IPS-NIHi7 (cell line): ENCODE measurements around the gene OR56B4.
"Not testable (repeated sequence)": the region's sequence is repeated elsewhere in the genome, so short reads cannot be mapped to it uniquely, and the experiment has no call there.

ENCODE experiments used
- DNase-seq: peaks from one replicate; pipeline ENCODE4 v3.0.0; 2012; ENCODE audit warnings: mixed read lengths; ENCODE audit errors: extremely low spot score

OR56B4 gene

GRCh38 chr11:6107384-6107783, at the start of gene OR56B4:
Gene OR56B4, plus strand, starts transcription at chr11:6107684. Its CDS starts 95 bp downstream, at chr11:6107779.
- DNase-seq = not testable (repeated sequence)

DNA sequence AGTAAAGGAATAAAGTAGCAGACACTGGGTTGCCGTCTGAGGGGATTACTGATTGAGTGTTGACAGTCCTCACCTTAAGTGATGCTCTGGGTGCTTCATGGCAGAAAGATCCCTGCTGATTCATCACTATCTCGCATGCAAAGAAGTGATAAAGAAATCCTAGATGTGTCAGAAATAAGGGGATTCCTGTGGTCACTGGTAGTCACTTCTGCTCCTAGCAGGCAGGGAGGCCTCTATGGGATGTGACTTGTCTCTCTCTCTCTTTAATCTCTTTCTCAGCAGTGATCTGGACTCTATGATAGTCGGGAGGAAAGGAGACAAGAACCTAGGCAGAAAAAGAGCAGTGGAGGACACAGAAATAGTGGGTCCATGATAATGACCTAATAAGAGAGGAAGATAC, 46.0 kb upstream of the OR56B4 start:
- DNase-seq = no peak

GRCh38 chr11:6062691-6063358, 44.7 kb upstream of the OR56B4 start:
- DNase-seq = no peak

DNA sequence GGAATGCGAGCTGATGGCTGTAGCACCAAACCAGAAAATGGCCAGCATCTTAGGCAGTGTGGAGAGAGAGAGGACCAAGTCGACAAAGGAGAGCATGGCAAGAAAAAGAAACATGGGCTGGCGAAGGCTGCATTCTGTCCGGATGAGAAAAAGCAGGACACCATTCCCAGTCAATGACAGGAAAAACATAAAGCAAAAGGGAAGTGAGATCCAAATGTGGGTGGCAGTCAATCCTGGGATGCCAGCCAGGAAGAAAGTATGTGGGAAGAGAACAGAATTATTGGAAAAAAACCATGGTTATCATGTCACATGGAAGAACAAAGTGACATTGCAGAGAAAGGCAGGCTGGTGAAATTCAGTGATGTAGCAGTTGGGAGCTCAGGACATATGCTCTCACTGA, 40.0 kb upstream of the OR56B4 start:
- DNase-seq = no peak

DNA sequence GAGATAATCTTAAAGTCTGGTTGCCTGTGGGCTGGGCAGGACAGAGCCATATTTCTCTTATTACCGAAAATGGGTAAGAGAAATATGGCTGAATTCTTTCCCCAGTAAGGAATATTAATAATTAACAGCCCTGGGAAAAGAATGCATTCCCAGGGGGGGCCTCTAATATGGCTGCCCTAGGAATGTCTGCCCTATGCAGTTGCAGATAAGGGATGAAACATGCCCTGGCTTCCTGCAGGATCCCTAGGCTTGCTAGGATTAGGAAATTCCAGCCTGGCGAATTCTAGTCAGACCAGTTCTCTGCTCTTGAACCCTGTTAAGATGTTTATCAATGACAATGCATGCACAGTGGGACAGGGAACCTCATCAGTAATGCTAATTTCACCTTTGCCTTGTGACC, 31.0 kb upstream of the OR56B4 start:
- not testable (repeated sequence) for DNase-seq

DNA sequence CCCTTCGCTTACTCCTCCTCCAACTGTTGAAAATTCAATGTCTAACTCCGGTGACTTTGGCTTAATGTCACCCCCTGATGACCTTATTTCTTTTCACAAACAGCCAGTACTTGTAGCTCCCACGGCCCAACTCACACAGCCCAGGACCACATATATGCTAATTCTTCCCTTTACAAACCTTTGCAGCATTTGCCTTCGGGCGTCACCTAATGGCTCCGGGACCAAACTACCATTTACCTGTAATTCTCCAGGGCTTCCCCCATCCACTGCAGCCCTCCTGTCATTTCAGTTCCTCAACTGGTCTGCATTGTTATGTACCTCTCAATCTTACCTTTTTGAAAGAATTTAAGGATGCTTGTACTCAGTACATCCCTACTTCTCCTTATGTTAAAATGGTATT, 29.8 kb upstream of the OR56B4 start:
- no peak for DNase-seq

DNA sequence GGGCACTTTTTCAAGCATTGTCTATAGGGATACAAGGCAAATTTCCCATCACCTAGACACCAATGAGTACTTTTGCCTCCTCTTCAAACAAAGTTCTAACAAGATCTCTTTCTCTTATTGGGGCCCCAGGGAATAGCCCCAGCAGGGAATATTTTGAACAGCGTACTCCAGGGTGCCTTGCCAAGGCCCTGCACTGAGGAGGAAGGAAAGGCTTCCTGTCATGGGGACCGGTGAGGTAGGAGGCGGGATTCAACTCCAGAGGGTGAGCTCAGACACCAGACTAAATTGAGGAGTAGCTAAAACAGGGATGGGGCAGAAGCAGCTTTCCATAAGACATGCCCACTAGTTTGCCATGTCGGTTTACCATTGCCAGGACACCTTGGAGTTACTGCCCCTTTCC, 28.0 kb upstream of the OR56B4 start:
- no peak for DNase-seq

- DNase-seq = no peak
Observed at GRCh38 chr11:6083129-6083528, 24.4 kb upstream of the OR56B4 start.

DNA sequence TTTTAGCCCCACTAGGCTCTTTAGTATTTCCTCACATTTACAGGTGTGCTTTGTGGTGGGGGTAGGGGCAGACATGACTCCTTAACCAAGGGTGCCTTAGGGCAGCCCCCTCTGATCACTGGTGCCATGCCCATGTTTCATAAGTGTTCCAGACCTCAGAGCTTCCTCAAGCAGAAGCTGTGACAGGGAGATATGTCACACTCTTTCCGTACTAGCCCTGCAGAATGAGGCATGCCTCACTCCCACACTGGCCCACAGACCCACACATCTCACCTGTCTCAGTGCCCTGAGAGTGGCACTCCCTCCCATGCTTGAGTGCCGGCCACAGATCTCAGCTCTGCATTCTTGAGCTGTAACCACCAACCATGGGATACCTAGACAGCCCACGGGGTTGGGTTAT, 22.9 kb upstream of the OR56B4 start:
- DNase-seq = no peak

DNA sequence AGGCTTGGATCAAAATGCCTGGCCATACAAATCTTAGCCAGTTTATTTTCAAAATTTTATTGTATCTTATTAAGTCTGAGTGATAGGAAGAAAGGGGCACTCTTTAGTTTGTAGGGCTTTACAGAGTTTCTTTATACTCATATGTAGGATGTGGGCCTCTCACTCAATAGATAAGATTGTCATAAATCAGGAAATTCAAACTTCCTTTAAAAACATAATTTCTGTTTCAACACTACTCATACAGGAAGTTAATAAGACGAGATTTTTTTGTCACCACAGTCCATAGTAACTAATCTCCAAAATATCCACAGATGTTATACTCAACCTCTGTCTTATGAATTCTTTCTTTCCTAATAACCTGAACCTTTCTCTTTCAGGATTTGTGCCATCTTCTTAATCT, 13.3 kb upstream of the OR56B4 start:
- DNase-seq = no peak

DNA sequence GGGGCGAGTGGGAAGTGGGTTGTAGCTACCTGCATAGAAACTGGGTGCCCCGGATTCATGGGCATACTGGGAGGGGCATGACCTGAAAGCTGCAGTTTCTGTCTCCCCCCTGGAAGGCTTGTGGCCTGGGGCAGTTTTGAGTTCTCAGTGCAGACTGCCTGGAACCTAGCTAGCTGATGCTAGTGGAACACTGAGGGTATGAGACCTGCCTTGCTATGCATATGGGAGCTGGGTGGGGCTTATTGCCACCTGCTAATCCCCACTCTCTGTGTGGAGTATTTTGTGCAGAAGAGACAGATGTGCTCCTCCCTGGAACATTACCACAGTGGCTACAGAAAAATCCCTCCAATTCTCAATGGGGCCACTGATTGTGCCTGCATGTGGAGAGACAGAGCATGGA, 11.7 kb upstream of the OR56B4 start:
- DNase-seq = no peak

- no peak for DNase-seq
Observed at GRCh38 chr11:6096417-6096816, 11.1 kb upstream of the OR56B4 start.

DNA sequence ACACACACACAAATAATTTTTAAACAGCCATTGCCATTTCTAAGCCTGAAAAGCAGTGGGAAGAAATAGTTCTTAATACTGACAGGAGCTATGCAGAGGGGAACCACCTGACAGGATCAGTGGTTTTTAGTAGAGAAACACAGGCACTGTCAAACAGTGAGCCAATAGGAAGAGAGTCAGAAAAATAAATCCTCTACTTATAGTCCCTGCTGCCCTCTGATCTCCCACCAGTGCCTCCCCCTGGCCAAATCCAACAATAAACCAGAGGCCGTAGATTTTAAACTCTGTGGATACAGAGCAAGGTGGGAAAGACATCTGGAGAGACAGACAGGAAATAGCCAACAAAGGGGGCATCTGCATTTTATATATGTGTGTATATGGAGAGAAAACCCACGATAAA, 7.9 kb upstream of the OR56B4 start:
- peak; percentile 37 for DNase-seq

DNA sequence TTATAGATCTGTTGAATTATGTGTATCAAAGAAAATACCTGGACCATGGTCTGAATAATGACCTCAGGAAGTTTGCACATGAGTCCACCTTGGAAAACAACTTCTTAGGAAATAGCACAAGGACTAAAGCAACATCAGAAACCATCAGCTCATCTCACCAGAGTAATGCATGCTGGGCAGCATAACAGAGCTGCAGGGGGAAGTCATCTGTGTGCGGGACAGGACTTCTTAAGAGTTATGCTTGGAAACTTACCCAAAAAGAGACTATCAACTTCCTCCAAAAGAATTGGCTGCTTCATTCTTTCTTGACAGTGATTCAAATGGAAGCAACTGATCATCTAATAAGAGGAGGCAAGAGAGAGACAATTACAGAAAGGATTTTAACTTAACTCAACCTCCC, 2.5 kb downstream of the OR56B4 start:
- no peak for DNase-seq

DNA sequence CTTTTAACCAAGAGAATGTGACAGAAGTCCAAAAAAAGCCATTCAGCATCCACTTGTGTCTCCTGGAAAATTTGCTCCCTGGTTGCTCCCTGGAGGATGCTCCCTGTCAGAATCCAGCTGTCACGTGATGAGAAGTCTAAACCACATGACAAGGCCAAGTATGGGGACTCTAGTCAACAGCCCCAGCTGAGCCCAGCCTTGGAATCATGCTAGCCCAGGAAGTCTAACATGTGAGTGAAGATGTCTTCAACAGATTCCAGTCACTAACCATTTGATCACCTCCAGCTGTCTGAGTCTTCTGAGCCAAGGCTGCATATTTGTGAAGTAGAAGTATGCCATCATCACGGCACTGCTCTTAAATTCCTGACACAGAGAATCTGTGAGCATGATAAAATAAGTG, 4.2 kb downstream of the OR56B4 start:
- DNase-seq = no peak

GRCh38 chr11:6116638-6117037, 9.2 kb downstream of the OR56B4 start:
- DNase-seq = no peak

DNA sequence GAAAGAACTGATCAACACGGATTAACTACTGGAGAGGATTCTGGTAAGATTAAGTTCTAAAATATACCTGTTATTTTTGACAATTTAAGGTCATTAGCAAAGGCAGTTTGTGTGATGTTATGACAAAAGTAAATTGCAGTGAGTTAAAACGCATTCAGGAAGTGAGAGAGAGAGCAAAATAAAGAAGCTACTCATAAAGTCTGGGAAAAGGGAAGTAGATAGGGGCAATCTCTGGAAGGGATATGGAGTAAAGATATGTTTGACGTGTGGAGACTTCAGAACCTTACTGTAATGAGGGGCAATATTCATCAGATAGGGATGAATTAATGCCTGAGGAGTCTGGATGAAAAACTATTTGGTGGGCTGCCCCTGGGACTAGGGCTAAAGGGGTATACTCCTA, 16.8 kb downstream of the OR56B4 start:
- no peak for DNase-seq

DNA sequence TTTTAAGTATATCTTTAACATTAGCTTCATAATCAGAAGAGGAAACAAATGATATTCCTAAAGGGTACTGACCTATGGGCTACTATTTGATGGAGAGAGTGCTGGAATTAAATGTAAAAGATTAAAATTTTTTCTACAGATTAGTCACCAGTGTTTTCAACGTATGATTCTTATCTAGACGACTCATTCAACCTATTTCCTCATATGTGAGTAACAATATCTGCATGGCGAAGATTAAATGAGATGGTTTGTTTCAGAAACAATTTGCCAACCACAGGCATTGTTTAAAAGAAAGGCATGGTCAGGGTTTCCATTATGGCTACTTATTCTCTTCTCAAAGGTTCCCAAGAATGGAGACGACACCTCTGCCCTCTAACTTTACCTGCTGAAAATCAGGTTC, 20.4 kb downstream of the OR56B4 start:
- DNase-seq = no peak

GRCh38 chr11:6129011-6129410, 21.5 kb downstream of the OR56B4 start:
- no peak for DNase-seq

DNA sequence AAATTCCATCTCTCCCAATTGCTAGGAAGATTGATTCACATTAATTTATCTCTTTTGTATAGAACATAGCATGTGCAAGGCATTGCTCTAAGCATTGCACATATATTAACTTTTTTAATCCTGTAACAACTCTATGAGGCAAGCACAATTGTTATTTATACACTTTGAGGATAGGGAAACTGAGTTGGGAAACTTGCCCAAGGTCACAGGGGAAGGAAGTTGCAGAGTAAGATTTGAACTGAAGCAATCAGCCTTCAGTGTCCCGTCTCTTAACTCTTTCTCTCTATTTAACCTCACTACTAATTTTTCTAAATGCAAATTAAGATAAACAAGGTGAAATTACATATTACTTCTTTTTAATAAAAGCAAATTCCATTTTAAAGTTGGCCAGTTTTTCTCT, 22.2 kb downstream of the OR56B4 start:
- no peak for DNase-seq

DNA sequence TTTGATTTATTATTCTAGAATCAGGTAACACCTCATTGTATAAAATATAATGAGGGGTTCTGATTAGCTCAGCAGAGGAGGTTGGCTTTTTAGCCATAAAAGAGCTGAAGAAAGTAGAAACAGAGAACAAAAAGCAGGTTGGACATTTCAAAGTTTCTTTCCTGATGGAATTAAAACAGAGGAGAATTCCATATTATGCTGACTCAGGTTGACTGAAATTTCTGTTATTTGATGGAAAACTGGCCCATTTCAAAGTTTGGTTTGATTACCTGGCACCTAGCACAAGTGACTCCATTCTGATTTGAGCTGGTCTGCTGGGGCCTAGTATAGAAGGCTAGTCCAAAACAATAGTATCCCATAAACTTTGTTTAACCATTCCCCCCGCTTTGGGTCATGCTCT, 24.9 kb downstream of the OR56B4 start:
- no peak for DNase-seq

DNA sequence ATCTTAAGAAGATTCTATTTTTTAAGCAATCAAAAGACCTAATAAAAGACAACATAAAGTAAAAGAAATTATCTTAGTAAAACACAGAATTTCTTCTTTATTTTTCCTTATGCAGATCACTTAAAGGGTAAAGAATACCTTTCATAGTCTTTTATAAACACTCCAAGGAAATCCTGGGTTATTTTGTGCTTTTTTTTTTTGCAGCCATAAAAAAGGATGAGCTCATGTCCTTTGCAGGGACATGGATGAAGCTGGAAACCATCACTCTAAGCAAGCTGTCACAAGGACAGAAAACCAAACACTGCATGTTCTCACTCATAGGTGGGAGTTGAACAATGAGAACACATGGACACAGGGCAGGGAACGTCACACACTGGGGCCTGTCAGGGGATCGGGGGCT, 28.5 kb downstream of the OR56B4 start:
- not testable (repeated sequence) for DNase-seq

DNA sequence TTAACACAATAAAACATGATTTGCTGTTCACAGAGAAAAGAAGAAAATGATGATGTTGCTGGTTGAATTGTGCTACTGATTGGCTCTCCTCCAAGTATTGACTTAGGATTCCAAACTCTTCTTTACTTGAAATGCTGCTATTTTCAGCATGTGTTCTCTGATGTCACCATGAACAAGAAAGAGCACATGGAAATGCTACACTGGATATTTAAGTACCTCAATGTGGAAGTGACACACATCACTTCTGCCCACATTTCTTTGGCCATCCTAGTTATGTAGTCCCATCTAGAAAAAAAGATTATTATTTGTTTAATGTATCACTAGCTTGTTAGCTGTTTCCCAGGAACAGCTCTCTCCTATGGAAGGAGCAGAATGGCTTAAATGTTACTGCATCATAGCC, 35.5 kb downstream of the OR56B4 start:
- DNase-seq = no peak

GRCh38 chr11:6143737-6144136, 36.3 kb downstream of the OR56B4 start:
- DNase-seq = not testable (repeated sequence)
